Esophagus squamous epithelium (tissue), 4 donors: ENCODE data around the gene PHLDA2.

Experiments
- POLR2A ChIP-seq, 4 donors: fragments of 450-650 bp; IDR thresholded peaks; one replicate each; pipeline ENCODE4 v1.6.1; 2017; ENCODE audit warnings: antibody characterized with exemption in 4 of 4, mild to moderate bottlenecking in 4 of 4, moderate library complexity in 3 of 4
- TF ChIP-seq, protein P1 (sequence below), 6 experiments: fragments of 450-650 bp in 4 of 6; fragments of 200-600 bp in 2 of 6; sonication (generic) in 2 of 6; IDR thresholded peaks; one replicate each; pipeline ENCODE4 v1.5.1; 2016 to 2019; ENCODE audit warnings: antibody characterized with exemption in 6 of 6, mild to moderate bottlenecking in 4 of 6, moderate library complexity in 4 of 6

DNA sequence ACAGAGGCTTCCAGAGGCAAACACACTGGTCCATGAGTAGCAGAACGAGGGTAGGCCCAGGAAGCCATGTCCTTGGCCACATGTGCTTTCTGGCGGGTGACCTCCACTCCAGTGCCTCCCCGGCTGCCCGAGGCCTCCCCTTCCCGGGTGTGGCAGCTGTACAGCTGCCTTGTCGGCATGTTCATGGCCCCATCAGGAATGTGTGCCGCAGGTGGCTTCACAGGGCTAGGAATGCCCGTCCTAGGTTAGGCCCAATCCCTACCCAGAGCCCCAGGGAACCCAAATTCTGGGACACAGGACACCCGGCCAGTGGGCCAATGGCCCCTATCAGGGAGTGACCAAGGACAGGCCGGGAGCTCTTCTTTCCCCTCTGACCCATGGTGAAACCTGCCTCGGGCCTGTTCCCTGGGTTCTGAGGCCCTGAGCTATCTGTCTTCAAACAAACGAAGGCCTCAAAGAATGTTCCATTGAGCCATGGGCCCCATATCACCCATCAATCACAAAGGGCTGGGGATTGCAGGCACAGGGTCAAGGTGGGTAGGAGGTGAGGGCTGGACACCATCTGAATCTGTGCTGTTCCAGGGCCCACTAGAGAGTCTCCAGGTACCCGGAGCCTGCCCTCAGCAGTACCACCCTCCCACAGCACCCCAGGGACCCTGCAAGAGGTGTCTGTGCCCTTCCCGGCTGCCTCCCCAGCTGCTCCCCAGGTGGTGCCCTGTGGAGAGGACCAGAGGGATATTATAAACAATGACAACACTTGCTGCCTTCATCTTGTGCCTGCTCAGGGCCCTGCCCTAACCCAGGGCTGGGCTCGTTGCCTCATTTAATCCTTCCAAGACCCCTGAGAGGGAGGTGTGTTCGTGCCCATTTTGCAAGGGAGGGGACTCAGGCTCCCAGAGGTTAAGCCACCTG is 39.6 kb downstream of the PHLDA2 start:
- TF ChIP-seq, protein P1, sequence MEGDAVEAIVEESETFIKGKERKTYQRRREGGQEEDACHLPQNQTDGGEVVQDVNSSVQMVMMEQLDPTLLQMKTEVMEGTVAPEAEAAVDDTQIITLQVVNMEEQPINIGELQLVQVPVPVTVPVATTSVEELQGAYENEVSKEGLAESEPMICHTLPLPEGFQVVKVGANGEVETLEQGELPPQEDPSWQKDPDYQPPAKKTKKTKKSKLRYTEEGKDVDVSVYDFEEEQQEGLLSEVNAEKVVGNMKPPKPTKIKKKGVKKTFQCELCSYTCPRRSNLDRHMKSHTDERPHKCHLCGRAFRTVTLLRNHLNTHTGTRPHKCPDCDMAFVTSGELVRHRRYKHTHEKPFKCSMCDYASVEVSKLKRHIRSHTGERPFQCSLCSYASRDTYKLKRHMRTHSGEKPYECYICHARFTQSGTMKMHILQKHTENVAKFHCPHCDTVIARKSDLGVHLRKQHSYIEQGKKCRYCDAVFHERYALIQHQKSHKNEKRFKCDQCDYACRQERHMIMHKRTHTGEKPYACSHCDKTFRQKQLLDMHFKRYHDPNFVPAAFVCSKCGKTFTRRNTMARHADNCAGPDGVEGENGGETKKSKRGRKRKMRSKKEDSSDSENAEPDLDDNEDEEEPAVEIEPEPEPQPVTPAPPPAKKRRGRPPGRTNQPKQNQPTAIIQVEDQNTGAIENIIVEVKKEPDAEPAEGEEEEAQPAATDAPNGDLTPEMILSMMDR (IDR thresholded peaks at IDR 0.05) = no peak
- no peak for TF ChIP-seq POLR2A (IDR thresholded peaks at IDR 0.05)
